T-helper 1 cell treated with Interleukin-12 subunit alpha and Interleukin-12 subunit beta and Interleukin-4 antibody, amounts not matched to agents 30 μg/mL and 1 μg/mL, for 36 hours (primary cell): ENCODE results near the gene RAB37.

Experiments
- H3K27ac Mint-ChIP-seq: one replicate; pipeline ENCODE4 v1.8.0; 2021; ENCODE audit warnings: mild to moderate bottlenecking, mixed read lengths
- H3K27me3 Mint-ChIP-seq: one replicate; pipeline ENCODE4 v1.8.0; 2021; ENCODE audit warnings: low read depth, mixed read lengths
- H3K36me3 Mint-ChIP-seq: one replicate; pipeline ENCODE4 v1.8.0; 2021; ENCODE audit warnings: low read depth, mixed read lengths
- H3K4me1 Mint-ChIP-seq: one replicate; pipeline ENCODE4 v1.8.0; 2021; ENCODE audit warnings: low read depth, mixed read lengths
- H3K4me3 Mint-ChIP-seq: one replicate; pipeline ENCODE4 v1.8.0; 2021; ENCODE audit warnings: mild to moderate bottlenecking, moderate library complexity, mixed read lengths
- H3K9me3 Mint-ChIP-seq: one replicate; pipeline ENCODE4 v1.8.0; 2021; ENCODE audit warnings: mixed read lengths

Gene RAB37

GRCh38 chr17:74745548-74746177 lies 8.6 kb downstream of the RAB37 start:
- no peak overlapping the region for H3K27ac Mint-ChIP-seq
- peaks cover 51% of the 10 kb centered on the region for H3K4me1 Mint-ChIP-seq
- H3K27me3 Mint-ChIP-seq = no peaks in the 10 kb centered on the region
- H3K4me3 Mint-ChIP-seq = no peak overlapping the region
- peaks cover 29% of the 10 kb centered on the region for H3K36me3 Mint-ChIP-seq
- H3K9me3 Mint-ChIP-seq = no peaks in the 10 kb centered on the region

GRCh38 chr17:74746376-74746775 lies 9.3 kb downstream of the RAB37 start:
- H3K4me1 Mint-ChIP-seq = peaks cover 54% of the 10 kb centered on the region

GRCh38 chr17:74746922-74747321 lies 9.9 kb downstream of the RAB37 start:
- Mint-ChIP-seq H3K4me1 (peaks cover 54% of the 10 kb centered on the region), H3K36me3 (peaks cover 37% of the 10 kb centered on the region), H3K4me3 (peak overlapping the region; percentile 67), H3K9me3 (no peaks in the 10 kb centered on the region), H3K27me3 (no peaks in the 10 kb centered on the region), H3K27ac (peak overlapping the region; percentile 71)

More at GRCh38 chr17:74746376-74746775, 9.3 kb downstream of the RAB37 start:
- H3K27ac Mint-ChIP-seq = peak overlapping the region; percentile 71
- no peak overlapping the region for H3K4me3 Mint-ChIP-seq
- peaks cover 36% of the 10 kb centered on the region for H3K36me3 Mint-ChIP-seq
- no peaks in the 10 kb centered on the region for H3K9me3 Mint-ChIP-seq
- no peaks in the 10 kb centered on the region for H3K27me3 Mint-ChIP-seq

- Mint-ChIP-seq H3K4me3 (no peak overlapping the region), H3K27ac (no peak overlapping the region), H3K27me3 (no peaks in the 10 kb centered on the region), H3K9me3 (no peaks in the 10 kb centered on the region), H3K36me3 (peaks cover 44% of the 10 kb centered on the region), H3K4me1 (peaks cover 54% of the 10 kb centered on the region)
Observed at GRCh38 chr17:74748279-74748528, 11.1 kb downstream of the RAB37 start.

- peak within 1 kb of the TSS; percentile 99 for H3K4me3 Mint-ChIP-seq
- H3K9me3 Mint-ChIP-seq = no peaks in the 10 kb centered on the region
- H3K27ac Mint-ChIP-seq = peak within 1 kb of the TSS; percentile 78
- H3K36me3 Mint-ChIP-seq = peaks cover 41% of the 10 kb centered on the region
- no peaks in the 10 kb centered on the region for H3K27me3 Mint-ChIP-seq
- peaks cover 54% of the 10 kb centered on the region for H3K4me1 Mint-ChIP-seq
Observed at GRCh38 chr17:74748529-74749278, 11.6 kb downstream of the RAB37 start, which contains the start of gene NHERF1. Gene NHERF1 (plus strand): TSS chr17:74748628. CDS start chr17:74748847, 219 bp downstream.

GRCh38 chr17:74749279-74750038 lies 12.4 kb downstream of the RAB37 start:
- H3K36me3 Mint-ChIP-seq = peaks cover 38% of the 10 kb centered on the region
- H3K27me3 Mint-ChIP-seq = no peaks in the 10 kb centered on the region
- H3K9me3 Mint-ChIP-seq = no peaks in the 10 kb centered on the region
- H3K4me3 Mint-ChIP-seq = peak overlapping the region; percentile 99
- peak overlapping the region; percentile 78 for H3K27ac Mint-ChIP-seq
- H3K4me1 Mint-ChIP-seq = peaks cover 51% of the 10 kb centered on the region

- no peaks in the 10 kb centered on the region for H3K9me3 Mint-ChIP-seq
- peaks cover 39% of the 10 kb centered on the region for H3K36me3 Mint-ChIP-seq
- peak overlapping the region; percentile 99 for H3K4me3 Mint-ChIP-seq
- no peaks in the 10 kb centered on the region for H3K27me3 Mint-ChIP-seq
- H3K4me1 Mint-ChIP-seq = peaks cover 51% of the 10 kb centered on the region
- H3K27ac Mint-ChIP-seq = peak overlapping the region; percentile 78
Observed at GRCh38 chr17:74750039-74750326, 12.9 kb downstream of the RAB37 start.

GRCh38 chr17:74750327-74751069 lies 13.4 kb downstream of the RAB37 start:
- Mint-ChIP-seq H3K4me1 (peaks cover 56% of the 10 kb centered on the region), H3K4me3 (peak overlapping the region; percentile 99), H3K9me3 (no peaks in the 10 kb centered on the region), H3K36me3 (peaks cover 40% of the 10 kb centered on the region), H3K27ac (peak overlapping the region; percentile 84), H3K27me3 (no peaks in the 10 kb centered on the region)

GRCh38 chr17:74752415-74752814 lies 15.4 kb downstream of the RAB37 start:
- H3K4me3 Mint-ChIP-seq = peak overlapping the region; percentile 78
- H3K36me3 Mint-ChIP-seq = peaks cover 40% of the 10 kb centered on the region
- H3K27me3 Mint-ChIP-seq = no peaks in the 10 kb centered on the region
- H3K4me1 Mint-ChIP-seq = peaks cover 51% of the 10 kb centered on the region
- no peaks in the 10 kb centered on the region for H3K9me3 Mint-ChIP-seq
- peak overlapping the region; percentile 75 for H3K27ac Mint-ChIP-seq

- no peaks in the 10 kb centered on the region for H3K9me3 Mint-ChIP-seq
- peak overlapping the region; percentile 78 for H3K4me3 Mint-ChIP-seq
- H3K27ac Mint-ChIP-seq = peak overlapping the region; percentile 75
- peaks cover 42% of the 10 kb centered on the region for H3K36me3 Mint-ChIP-seq
- no peaks in the 10 kb centered on the region for H3K27me3 Mint-ChIP-seq
- peaks cover 54% of the 10 kb centered on the region for H3K4me1 Mint-ChIP-seq
Observed at GRCh38 chr17:74752822-74753401, 15.9 kb downstream of the RAB37 start.

GRCh38 chr17:74754832-74755231 lies 17.8 kb downstream of the RAB37 start:
- Mint-ChIP-seq H3K27ac (no peak overlapping the region), H3K4me3 (no peak overlapping the region), H3K4me1 (peaks cover 69% of the 10 kb centered on the region), H3K27me3 (no peaks in the 10 kb centered on the region), H3K9me3 (no peaks in the 10 kb centered on the region), H3K36me3 (peaks cover 37% of the 10 kb centered on the region)

GRCh38 chr17:74755533-74755932 lies 18.5 kb downstream of the RAB37 start:
- Mint-ChIP-seq H3K36me3 (peaks cover 30% of the 10 kb centered on the region), H3K27ac (no peak overlapping the region), H3K4me1 (peaks cover 72% of the 10 kb centered on the region), H3K9me3 (no peaks in the 10 kb centered on the region), H3K27me3 (no peaks in the 10 kb centered on the region), H3K4me3 (no peak overlapping the region)

GRCh38 chr17:74756891-74757290 lies 19.8 kb downstream of the RAB37 start:
- Mint-ChIP-seq H3K27ac (no peak overlapping the region), H3K4me1 (peaks cover 65% of the 10 kb centered on the region)

GRCh38 chr17:74757502-74757901 lies 20.4 kb downstream of the RAB37 start:
- Mint-ChIP-seq H3K4me3 (peak overlapping the region; percentile 21), H3K9me3 (no peaks in the 10 kb centered on the region), H3K27me3 (no peaks in the 10 kb centered on the region)

More at GRCh38 chr17:74756891-74757290, 19.8 kb downstream of the RAB37 start:
- Mint-ChIP-seq H3K36me3 (peaks cover 19% of the 10 kb centered on the region), H3K4me3 (no peak overlapping the region), H3K9me3 (no peaks in the 10 kb centered on the region), H3K27me3 (no peaks in the 10 kb centered on the region)

More at GRCh38 chr17:74757502-74757901, 20.4 kb downstream of the RAB37 start:
- Mint-ChIP-seq H3K27ac (peak overlapping the region; percentile 41), H3K36me3 (peaks cover 16% of the 10 kb centered on the region), H3K4me1 (peaks cover 61% of the 10 kb centered on the region)
